H1 (cell line): Measurements from ENCODE around the gene MYF5. TPM values are rescaled to one million over a fixed set of nuclear protein-coding genes. Genes with fewer than 3 reads are reported as not detected.
A peak's percentile ranks its signal among the peaks of the same experiment; 100 is the strongest.

Experiments
- CTCF ChIA-PET: fragments of 300-600 bp; sonication (Branson Sonifier 250); formaldehyde crosslinking; loops from one replicate; lab custom pipeline; 2021; ENCODE audit not compliant: partially characterized antibody; lab: Charles Lee
- POLR2A ChIA-PET: fragments of 300-600 bp; sonication (Branson Sonifier 250); formaldehyde crosslinking; loops from one replicate; lab custom pipeline; 2021; ENCODE audit warnings: inconsistent platforms; ENCODE audit not compliant: partially characterized antibody; lab: Charles Lee
- DNase-seq, 2 experiments: peaks; one replicate each; pipeline versions ENCODE4 v3.0.0 to v3.0.0-alpha.2; 2010 to 2022; ENCODE audit warnings: low spot score in 2 of 2, low read depth in 1 of 2, mixed read lengths in 1 of 2
- FAIRE-seq: peaks from 2 replicates; lab custom pipeline; 2011; peaks lifted over from hg19 to GRCh38; lab: Jason Lieb, UNC
- H2AFZ ChIP-seq: 2 replicates; pipeline ENCODE4 v1.8.1; 2012; ENCODE audit warnings: low read length, inconsistent platforms
- H2AK5ac ChIP-seq: 2 replicates; pipeline ENCODE4 v1.6.1; 2013; ENCODE audit warnings: low read depth, low read length
- H2BK120ac ChIP-seq: replicated peaks from 2 replicates; pipeline ENCODE3; 2013; ENCODE audit warnings: low read depth, low read length, inconsistent platforms
- H2BK12ac ChIP-seq: 2 replicates; pipeline ENCODE4 v1.6.1; 2013; ENCODE audit warnings: low read depth, low read length
- H2BK15ac ChIP-seq: 2 replicates; pipeline ENCODE4 v1.6.1; 2013; ENCODE audit warnings: low read length
- H2BK20ac ChIP-seq: 2 replicates; pipeline ENCODE4 v1.6.1; 2013; ENCODE audit warnings: low read length
- H2BK5ac ChIP-seq: 2 replicates; pipeline ENCODE4 v1.6.1; 2013; ENCODE audit warnings: low read depth, low read length
- H3K14ac ChIP-seq: 2 replicates; pipeline ENCODE4 v1.6.1; 2013; ENCODE audit warnings: inconsistent platforms; ENCODE audit not compliant: insufficient read length
- H3K18ac ChIP-seq: 2 replicates; pipeline ENCODE4 v1.6.1; 2013; ENCODE audit warnings: low read length; ENCODE audit errors: extremely low read depth
- H3K23ac ChIP-seq: 2 replicates; pipeline ENCODE4 v1.6.1; 2013; ENCODE audit warnings: inconsistent platforms; ENCODE audit not compliant: insufficient read length
- H3K23me2 ChIP-seq: 2 replicates; pipeline ENCODE4 v1.6.1; 2013; ENCODE audit warnings: low read depth, low read length
- H3K27ac ChIP-seq: 2 replicates; pipeline ENCODE4 v1.6.1; 2011; ENCODE audit warnings: low read depth, low read length, inconsistent platforms
- H3K27me3 ChIP-seq, 4 experiments: replicated peaks in 1 of 4; 1 replicate in 1 of 4; 2 replicates in 3 of 4; pipeline versions ENCODE4 v1.6.1 to v1.8.1; 2011 to 2013; ENCODE audit warnings: low read length in 3 of 4, mild to moderate bottlenecking in 3 of 4, inconsistent platforms in 2 of 4, mixed read lengths in 2 of 4, moderate library complexity in 1 of 4; ENCODE audit not compliant: control insufficient read depth in 3 of 4, insufficient read depth in 3 of 4; ENCODE audit errors: extremely low read depth in 1 of 4
- H3K36me3 ChIP-seq, 4 experiments: 2 replicates each; pipeline versions ENCODE4 v1.6.1 to v1.8.1; 2011 to 2013; ENCODE audit warnings: mild to moderate bottlenecking in 4 of 4, low read length in 3 of 4, moderate library complexity in 2 of 4, control low read depth in 1 of 4, inconsistent platforms in 1 of 4; ENCODE audit not compliant: insufficient read depth in 4 of 4, control insufficient read depth in 2 of 4
- H3K4ac ChIP-seq: replicated peaks from 2 replicates; pipeline ENCODE3; 2013; ENCODE audit warnings: low read length, low read depth, mixed read lengths, inconsistent platforms; ENCODE audit not compliant: insufficient read length
- H3K4me1 ChIP-seq, 4 experiments: replicated peaks in 1 of 4; 1 replicate in 1 of 4; 2 replicates in 3 of 4; pipeline versions ENCODE4 v1.6.1 to v1.8.1; 2011 to 2013; ENCODE audit warnings: low read length in 3 of 4, inconsistent platforms in 2 of 4, mixed read lengths in 1 of 4; ENCODE audit not compliant: insufficient read depth in 4 of 4, control insufficient read depth in 3 of 4
- H3K4me2 ChIP-seq, 2 experiments: 2 replicates each; pipeline versions ENCODE4 v1.6.1 to v1.8.1; 2011 to 2013; ENCODE audit warnings: low read depth in 2 of 2, low read length in 2 of 2, control low read depth in 1 of 2, inconsistent platforms in 1 of 2, mild to moderate bottlenecking in 1 of 2; ENCODE audit not compliant: insufficient read depth in 1 of 2
- H3K4me3 ChIP-seq, 4 experiments: fragments of 200-600, 300-600 bp in 1 of 4; sonication (generic), shearing (Covaris generic), sonication (Bioruptor Twin) in 1 of 4; 2 replicates each; pipeline versions ENCODE4 v1.5.1 to v1.8.1; 2011 to 2016; ENCODE audit warnings: low read length in 4 of 4, low read depth in 3 of 4, control low read depth in 2 of 4, inconsistent platforms in 2 of 4, mild to moderate bottlenecking in 2 of 4, mixed read lengths in 1 of 4, moderate library complexity in 1 of 4; ENCODE audit not compliant: insufficient read depth in 2 of 4; ENCODE audit errors: extremely low read depth in 1 of 4
- H3K56ac ChIP-seq: replicated peaks from 2 replicates; pipeline ENCODE3; 2013; ENCODE audit warnings: low read depth, mild to moderate bottlenecking, mixed read lengths, low read length, inconsistent platforms; ENCODE audit not compliant: insufficient read length
- H3K79me1 ChIP-seq: 2 replicates; pipeline ENCODE4 v1.6.1; 2013; ENCODE audit warnings: low read depth, low read length, control low read depth
- H3K79me2 ChIP-seq, 2 experiments: 2 replicates each; pipeline versions ENCODE4 v1.6.1 to v1.8.1; 2012 to 2013; ENCODE audit warnings: low read length in 2 of 2, mild to moderate bottlenecking in 2 of 2, inconsistent platforms in 1 of 2; ENCODE audit not compliant: insufficient read depth in 2 of 2, control insufficient read depth in 1 of 2
- H3K9ac ChIP-seq, 4 experiments: replicated peaks in 1 of 4; 1 replicate in 1 of 4; 2 replicates in 3 of 4; pipeline versions ENCODE4 v1.6.1 to v1.8.1; 2011 to 2013; ENCODE audit warnings: low read depth in 3 of 4, low read length in 3 of 4, control low read depth in 2 of 4, mild to moderate bottlenecking in 2 of 4, moderate library complexity in 2 of 4, inconsistent platforms in 1 of 4; ENCODE audit errors: extremely low read depth in 1 of 4
- H3K9me3 ChIP-seq, 2 experiments: 2 replicates each; pipeline versions ENCODE4 v1.6.1 to v1.8.1; 2012 to 2013; ENCODE audit warnings: mild to moderate bottlenecking in 2 of 2, moderate library complexity in 2 of 2, control low read depth in 1 of 2, inconsistent platforms in 1 of 2, low read depth in 1 of 2, low read length in 1 of 2, mixed read lengths in 1 of 2; ENCODE audit not compliant: insufficient read depth in 2 of 2
- H4K20me1 ChIP-seq, 2 experiments: replicated peaks in 1 of 2; 2 replicates each; pipeline versions ENCODE3 to v1.8.1; 2011 to 2013; ENCODE audit warnings: inconsistent platforms in 2 of 2, low read length in 2 of 2, mild to moderate bottlenecking in 1 of 2; ENCODE audit not compliant: insufficient read depth in 2 of 2, control insufficient read depth in 1 of 2
- H4K5ac ChIP-seq: 2 replicates; pipeline ENCODE4 v1.6.1; 2013; ENCODE audit warnings: low read length, low read depth, mixed read lengths, inconsistent platforms; ENCODE audit not compliant: insufficient read length
- H4K8ac ChIP-seq: 2 replicates; pipeline ENCODE4 v1.8.0; 2013; ENCODE audit warnings: mild to moderate bottlenecking, moderate library complexity, low read length, inconsistent platforms; ENCODE audit not compliant: insufficient read depth; ENCODE audit errors: extremely low read depth
- H4K91ac ChIP-seq: replicated peaks from 2 replicates; pipeline ENCODE3; 2013; ENCODE audit warnings: low read length, mixed read lengths, inconsistent platforms; ENCODE audit not compliant: insufficient read length
- SUZ12 ChIP-seq: fragments of 200-600 bp; sonication (generic); IDR thresholded peaks from 2 replicates; pipeline ENCODE4 v1.6.1; 2012; ENCODE audit warnings: mild to moderate bottlenecking, inconsistent platforms, low read length, moderate library complexity, mixed read lengths
- TEAD4 ChIP-seq: IDR thresholded peaks from 2 replicates; pipeline ENCODE4 v1.6.1; 2012; ENCODE audit warnings: low read depth, low read length, inconsistent platforms, mixed read lengths
- WGBS, 2 experiments: shearing (Covaris generic) in 1 of 2; methylation state at CpG; one replicate each; pipeline versions ENCODE4 v1.1.6 to v1.1.7; 2013 to 2015; ENCODE audit warnings: low lambda C conversion rate in 2 of 2, mixed read lengths in 2 of 2, inconsistent platforms in 1 of 2, low coverage in 1 of 2, missing lambda C conversion rate in 1 of 2; ENCODE audit not compliant: insufficient replicate concordance in 2 of 2, insufficient coverage in 1 of 2, insufficient read length in 1 of 2; ENCODE audit errors: extremely low coverage in 1 of 2, missing lambda C conversion rate in 1 of 2; 5-methylcytosine and 5-hydroxymethylcytosine counted together
- polyA plus RNA-seq, 7 experiments: library from polyadenylated mRNA; depleted of rRNA in 3 of 7; stranded (reverse) in 5 of 7; unstranded in 2 of 7; fragments of >200 nt in 5 of 7; fragments of 200-250 nt in 2 of 7; gene quantifications; 1 replicate in 5 of 7; 2 replicates in 1 of 7; 4 replicates in 1 of 7; pipeline versions ENCODE4 v1.2.1 to v1.2.3, GENCODE V29; 2011 to 2013; ENCODE audit warnings: missing spikeins in 2 of 7, mixed read lengths in 2 of 7
- total RNA-seq: library from RNA; stranded (reverse); fragmentation: NEBNext Ultra II Directional; extraction: Animal tissue kit (Norgen Biotek cat#: 25700); gene quantifications from 2 replicates; pipeline ENCODE4 v1.2.1, GENCODE V29; 2021

MYF5 gene
- total and polyA plus RNA-seq, 2 of the 8 experiments (the other 6 are each of a cell fraction or from before 2014, with no cell fraction given) = 0.09 TPM; not detected in 1

GRCh38 chr12:80702889-80703805 lies 13.6 kb upstream of the MYF5 start:
- H3K4me1 ChIP-seq = peaks cover 0 to 9% (median 4%) of the 10 kb centered on the region in 4 experiments
- no peak overlapping the region for H2AK5ac ChIP-seq
- H3K4me2 ChIP-seq = 0 out of 4 replicates have a peak overlapping the region, but pooled peaks have one; percentile 4 to 32
- no peaks in the 10 kb centered on the region; the same call in 1 of the 2 replicates for H3K23me2 ChIP-seq
- no peak overlapping the region for H2BK15ac ChIP-seq
- no peaks in the 10 kb centered on the region for H3K9me3 ChIP-seq
- no peak overlapping the region for H2BK5ac ChIP-seq
- WGBS, 2 experiments = 60% methylated on average over 12 of the region's 12 CpGs; no CpG with 5 or more reads in 1 of the 2 experiments
- H3K79me2 ChIP-seq = no peaks in the 10 kb centered on the region
- H4K91ac ChIP-seq = no peak overlapping the region
- H3K56ac ChIP-seq = no peak overlapping the region
- H2BK120ac ChIP-seq = no peak overlapping the region
- POLR2A ChIA-PET = interaction anchor here (0.7 kb wide), 1 partner anchor 59 kb away, joined by 3 read pairs; no protein-coding TSS in a partner anchor
- peaks cover 0 to 2% of the 10 kb centered on the region in 2 experiments for H4K20me1 ChIP-seq
- DNase-seq (no peak), FAIRE-seq (peak; percentile 66)
- no peak overlapping the region for H2BK20ac ChIP-seq
- H2BK12ac ChIP-seq = no peak overlapping the region
- TF ChIP-seq TEAD4 (no peak), SUZ12 (0 out of 2 replicates have a peak, but pooled peaks have one; percentile 25)
- H3K18ac ChIP-seq = no peak overlapping the region
- H3K79me1 ChIP-seq = no peaks in the 10 kb centered on the region
- H4K8ac ChIP-seq = no peak overlapping the region
- H3K9ac ChIP-seq = no peak overlapping the region; a peak in 2 of 7 replicates
- peaks cover 21 to 35% (median 29%) of the 10 kb centered on the region in 4 experiments for H3K27me3 ChIP-seq
- H3K14ac ChIP-seq = no peak overlapping the region
- H2AFZ ChIP-seq = peak overlapping the region; percentile 67; the same call in 1 of the 2 replicates
- no peaks in the 10 kb centered on the region for H3K36me3 ChIP-seq
- no peak overlapping the region for H3K27ac ChIP-seq
- H4K5ac ChIP-seq = no peak overlapping the region
- no peak overlapping the region; a peak in 2 of 8 replicates for H3K4me3 ChIP-seq
- CTCF ChIA-PET = interaction anchor here (1.1 to 1.6 kb wide), 4 partner anchors 9 to 58 kb away, joined by 3 to 5 read pairs (median 4); no protein-coding TSS in a partner anchor
- no peak overlapping the region for H3K23ac ChIP-seq
- H3K4ac ChIP-seq = no peak overlapping the region
